H9 (cell line): ENCODE data around the gene MAD1L1. TPM values are rescaled to one million over a fixed set of nuclear protein-coding genes. Genes with fewer than 3 reads are reported as not detected.

Experiments
- DNase-seq: peaks from one replicate; pipeline ENCODE4 v3.0.0-alpha.2; 2017
- H2AFZ ChIP-seq: one replicate; pipeline ENCODE4 v1.6.1; 2013; ENCODE audit warnings: mild to moderate bottlenecking, low read length, control low read depth, moderate library complexity
- H2AK5ac ChIP-seq: 2 replicates; pipeline ENCODE4 v1.6.1; 2013; ENCODE audit warnings: low read length, control low read depth, mixed read lengths; ENCODE audit not compliant: insufficient read length
- H2BK120ac ChIP-seq: one replicate; pipeline ENCODE4 v1.6.1; 2013; ENCODE audit warnings: low read depth, mild to moderate bottlenecking, low read length, control low read depth, inconsistent platforms; ENCODE audit not compliant: poor library complexity, severe bottlenecking
- H2BK12ac ChIP-seq: 2 replicates; pipeline ENCODE4 v1.6.1; 2013; ENCODE audit warnings: low read length, control low read depth, mixed read lengths, low read depth; ENCODE audit not compliant: insufficient read length
- H2BK15ac ChIP-seq: 2 replicates; pipeline ENCODE4 v1.6.1; 2013; ENCODE audit warnings: low read depth, low read length, control low read depth
- H2BK20ac ChIP-seq: one replicate; pipeline ENCODE4 v1.6.1; 2013; ENCODE audit warnings: low read depth, mild to moderate bottlenecking, low read length, control low read depth, inconsistent platforms; ENCODE audit not compliant: poor library complexity, severe bottlenecking
- H2BK5ac ChIP-seq: 2 replicates; pipeline ENCODE4 v1.6.1; 2013; ENCODE audit warnings: low read length, control low read depth, mixed read lengths; ENCODE audit not compliant: insufficient read length
- H3K14ac ChIP-seq: 2 replicates; pipeline ENCODE4 v1.6.1; 2013; ENCODE audit warnings: low read length, control low read depth; ENCODE audit not compliant: insufficient read depth
- H3K18ac ChIP-seq: 2 replicates; pipeline ENCODE4 v1.6.1; 2013; ENCODE audit warnings: low read depth, mild to moderate bottlenecking, mixed read lengths, low read length, control low read depth; ENCODE audit not compliant: insufficient read length
- H3K23ac ChIP-seq: 2 replicates; pipeline ENCODE4 v1.6.1; 2013; ENCODE audit warnings: low read length, control low read depth, mixed read lengths, low read depth; ENCODE audit not compliant: insufficient read length
- H3K23me2 ChIP-seq: 2 replicates; pipeline ENCODE4 v1.6.1; 2013; ENCODE audit warnings: low read depth, mild to moderate bottlenecking, mixed read lengths, low read length, control low read depth; ENCODE audit not compliant: insufficient read length, poor library complexity, severe bottlenecking
- H3K27ac ChIP-seq: 2 replicates; pipeline ENCODE4 v1.5.1; 2013; ENCODE audit warnings: low read length, control low read depth, mixed read lengths, low read depth; ENCODE audit not compliant: insufficient read length
- H3K27me3 ChIP-seq: 2 replicates; pipeline ENCODE4 v1.6.1; 2013; ENCODE audit warnings: low read length, control low read depth, inconsistent platforms; ENCODE audit not compliant: insufficient read depth
- H3K4ac ChIP-seq: 2 replicates; pipeline ENCODE4 v1.6.1; 2013; ENCODE audit warnings: low read depth, mild to moderate bottlenecking, control low read depth, inconsistent platforms, low read length, moderate library complexity
- H3K4me1 ChIP-seq: 2 replicates; pipeline ENCODE4 v1.6.1; 2013; ENCODE audit warnings: low read length, control low read depth, inconsistent platforms; ENCODE audit not compliant: insufficient read depth
- H3K4me2 ChIP-seq: 2 replicates; pipeline ENCODE4 v1.6.1; 2013; ENCODE audit warnings: low read length, control low read depth, mixed read lengths; ENCODE audit not compliant: insufficient read length, insufficient read depth
- H3K56ac ChIP-seq: 2 replicates; pipeline ENCODE4 v1.6.1; 2013; ENCODE audit warnings: low read depth, mild to moderate bottlenecking, mixed read lengths, low read length, control low read depth; ENCODE audit not compliant: insufficient read length
- H3K79me1 ChIP-seq: 2 replicates; pipeline ENCODE4 v1.6.1; 2013; ENCODE audit warnings: low read depth, mild to moderate bottlenecking, moderate library complexity, low read length, control low read depth, inconsistent platforms; ENCODE audit not compliant: insufficient read depth, poor library complexity, severe bottlenecking
- H3K79me2 ChIP-seq: 2 replicates; pipeline ENCODE4 v1.6.1; 2013; ENCODE audit warnings: low read length, control low read depth, inconsistent platforms; ENCODE audit not compliant: insufficient read depth
- H3K9ac ChIP-seq: 2 replicates; pipeline ENCODE4 v1.6.1; 2013; ENCODE audit warnings: low read length, control low read depth, mixed read lengths; ENCODE audit not compliant: insufficient read length; ENCODE audit errors: extremely low read depth
- H3K9me3 ChIP-seq: one replicate; pipeline ENCODE4 v1.6.1; 2013; ENCODE audit warnings: low read depth, low read length, inconsistent platforms; ENCODE audit not compliant: control insufficient read depth
- H3T11ph ChIP-seq: one replicate; pipeline ENCODE4 v1.6.1; 2013; ENCODE audit warnings: mild to moderate bottlenecking, low read length, control low read depth, inconsistent platforms
- H4K20me1 ChIP-seq: one replicate; pipeline ENCODE4 v1.6.1; 2013; ENCODE audit not compliant: control insufficient read depth, insufficient read length, insufficient read depth
- H4K5ac ChIP-seq: 2 replicates; pipeline ENCODE4 v1.6.1; 2013; ENCODE audit warnings: low read depth, mild to moderate bottlenecking, mixed read lengths, low read length, control low read depth; ENCODE audit not compliant: insufficient read length
- H4K8ac ChIP-seq: replicated peaks from 2 replicates; pipeline ENCODE4 v1.6.1; 2013; ENCODE audit warnings: low read length, control low read depth, mixed read lengths, low read depth; ENCODE audit not compliant: insufficient read length
- H4K91ac ChIP-seq: 2 replicates; pipeline ENCODE4 v1.6.1; 2013; ENCODE audit warnings: low read depth, mild to moderate bottlenecking, moderate library complexity, mixed read lengths, low read length, control low read depth; ENCODE audit not compliant: insufficient read length
- H3K27ac Mint-ChIP-seq, 3 experiments: 2 replicates in 2 of 3; 3 replicates in 1 of 3; pipeline ENCODE4 v1.8.0; 2020 to 2021; ENCODE audit warnings: mixed read lengths in 3 of 3, mild to moderate bottlenecking in 1 of 3, moderate library complexity in 1 of 3
- H3K27me3 Mint-ChIP-seq: 2 replicates; pipeline ENCODE4 v1.8.0; 2021; ENCODE audit warnings: low read depth, mild to moderate bottlenecking, moderate library complexity, mixed read lengths
- H3K36me3 Mint-ChIP-seq, 3 experiments: 2 replicates in 2 of 3; 3 replicates in 1 of 3; pipeline ENCODE4 v1.8.0; 2020 to 2021; ENCODE audit warnings: low read depth in 3 of 3, mixed read lengths in 3 of 3; ENCODE audit not compliant: insufficient read depth in 1 of 3
- H3K4me1 Mint-ChIP-seq, 2 experiments: 2 replicates each; pipeline ENCODE4 v1.8.0; 2020; ENCODE audit warnings: mixed read lengths in 2 of 2
- H3K4me3 Mint-ChIP-seq, 2 experiments: 2 replicates in 1 of 2; 3 replicates in 1 of 2; pipeline ENCODE4 v1.8.0; 2020 to 2021; ENCODE audit warnings: mild to moderate bottlenecking in 2 of 2, mixed read lengths in 2 of 2, moderate library complexity in 1 of 2
- H3K9me3 Mint-ChIP-seq, 2 experiments: 2 replicates in 1 of 2; 3 replicates in 1 of 2; pipeline ENCODE4 v1.8.0; 2020; ENCODE audit warnings: mild to moderate bottlenecking in 2 of 2, mixed read lengths in 2 of 2, moderate library complexity in 1 of 2
- WGBS: extraction: QIAGEN DNeasy Blood & Tissue Kit; methylation state at CpG from one replicate; pipeline ENCODE4 v1.1.7; 2013; ENCODE audit warnings: missing lambda C conversion rate, low lambda C conversion rate, mixed read lengths; ENCODE audit not compliant: insufficient read length; ENCODE audit errors: extremely low coverage; 5-methylcytosine and 5-hydroxymethylcytosine counted together
- total RNA-seq: library from RNA; stranded (reverse); gene quantifications from 2 replicates; pipeline ENCODE4 v1.2.1, GENCODE V29; 2021
- TF ChIP-seq, protein P1 (sequence below): fragments of 200-600 bp; sonication (generic); conservative IDR thresholded peaks from 3 replicates; pipeline ENCODE4 v1.8.0; 2021; ENCODE audit warnings: antibody characterized with exemption, mild to moderate bottlenecking

Gene MAD1L1
- total RNA-seq, 1 experiment from 2014 or later: 39.0 TPM

DNA sequence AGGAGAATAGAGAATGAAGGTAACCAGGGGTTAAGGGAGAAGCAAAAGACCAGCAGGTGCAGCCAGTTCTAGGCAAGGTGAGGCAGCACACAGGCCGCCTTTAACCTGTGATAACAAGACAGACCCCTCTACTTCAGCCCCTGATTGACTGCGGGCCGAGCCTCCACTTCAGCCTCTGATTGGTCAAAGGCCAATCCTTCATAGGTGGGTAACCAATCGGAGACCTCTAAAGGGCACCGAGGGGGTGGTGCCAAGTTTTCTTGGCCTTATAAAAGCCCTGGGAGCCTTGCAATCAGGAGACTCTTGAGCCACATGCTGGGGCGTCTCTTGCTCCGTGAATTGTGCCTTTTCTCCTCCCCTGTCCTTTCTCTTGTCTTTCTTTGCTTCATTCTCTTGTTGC lies 463.9 kb downstream of the MAD1L1 start:
- Histone ChIP-seq H3K4me2 (no peak overlapping the region), H3K14ac (no peak overlapping the region), H3K79me1 (no peaks in the 10 kb centered on the region), H4K20me1 (no peaks in the 10 kb centered on the region), H2BK120ac (no peak overlapping the region), H3K18ac (no peak overlapping the region), H3K27me3 (no peaks in the 10 kb centered on the region), H3K9ac (no peak overlapping the region), H3K27ac (no peak overlapping the region), H2AK5ac (no peak overlapping the region), H3T11ph (no peak overlapping the region), H3K4me1 (no peaks in the 10 kb centered on the region), H3K9me3 (no peaks in the 10 kb centered on the region), H4K5ac (no peak overlapping the region), H2BK20ac (no peak overlapping the region), H2BK12ac (no peak overlapping the region), H3K56ac (no peak overlapping the region), H3K23ac (no peak overlapping the region), H3K79me2 (no peaks in the 10 kb centered on the region), H2BK5ac (no peak overlapping the region), H4K91ac (no peak overlapping the region), H2AFZ (no peak overlapping the region), H2BK15ac (no peak overlapping the region), H3K23me2 (no peaks in the 10 kb centered on the region), H3K4ac (no peak overlapping the region), H4K8ac (no peak overlapping the region)
- H3K4me1 Mint-ChIP-seq: peaks cover 2 to 3% of the 10 kb centered on the region in 2 experiments; a peak in 3 of 4 replicates
- peaks cover 8% of the 10 kb centered on the region for H3K27me3 Mint-ChIP-seq
- DNase-seq: no peak
- no peak overlapping the region; a peak in 1 of 7 replicates for H3K27ac Mint-ChIP-seq
- H3K4me3 Mint-ChIP-seq: no peak overlapping the region
- no peaks in the 10 kb centered on the region for H3K36me3 Mint-ChIP-seq
- peaks cover 3% of the 10 kb centered on the region in 2 experiments; a peak in 3 of 5 replicates for H3K9me3 Mint-ChIP-seq
- no CpG with 5 or more reads among the region's 7 CpGs for WGBS
- TF ChIP-seq, protein P1, sequence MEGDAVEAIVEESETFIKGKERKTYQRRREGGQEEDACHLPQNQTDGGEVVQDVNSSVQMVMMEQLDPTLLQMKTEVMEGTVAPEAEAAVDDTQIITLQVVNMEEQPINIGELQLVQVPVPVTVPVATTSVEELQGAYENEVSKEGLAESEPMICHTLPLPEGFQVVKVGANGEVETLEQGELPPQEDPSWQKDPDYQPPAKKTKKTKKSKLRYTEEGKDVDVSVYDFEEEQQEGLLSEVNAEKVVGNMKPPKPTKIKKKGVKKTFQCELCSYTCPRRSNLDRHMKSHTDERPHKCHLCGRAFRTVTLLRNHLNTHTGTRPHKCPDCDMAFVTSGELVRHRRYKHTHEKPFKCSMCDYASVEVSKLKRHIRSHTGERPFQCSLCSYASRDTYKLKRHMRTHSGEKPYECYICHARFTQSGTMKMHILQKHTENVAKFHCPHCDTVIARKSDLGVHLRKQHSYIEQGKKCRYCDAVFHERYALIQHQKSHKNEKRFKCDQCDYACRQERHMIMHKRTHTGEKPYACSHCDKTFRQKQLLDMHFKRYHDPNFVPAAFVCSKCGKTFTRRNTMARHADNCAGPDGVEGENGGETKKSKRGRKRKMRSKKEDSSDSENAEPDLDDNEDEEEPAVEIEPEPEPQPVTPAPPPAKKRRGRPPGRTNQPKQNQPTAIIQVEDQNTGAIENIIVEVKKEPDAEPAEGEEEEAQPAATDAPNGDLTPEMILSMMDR: no peak
